ENCODE measurements around the gene CRYGC.
A peak's percentile ranks its signal among the peaks of the same experiment; 100 is the strongest.

CRYGC gene

GRCh38 chr2:208164951-208165755 is 35.5 kb upstream of the CRYGC start:
- no peak for DNase-seq (ENCODE audit: low read depth)
- H3K4me3 ChIP-seq (ENCODE audit: low read length): no peak overlapping the region
- no peak for TF ChIP-seq CTCF (conservative IDR thresholded peaks at IDR 0.05; ENCODE audit: low read depth, low read length)

- TF ChIP-seq CTCF (conservative IDR thresholded peaks at IDR 0.05; ENCODE audit: low read depth, low read length): no peak
- DNase-seq (ENCODE audit: low read depth): no peak
- no peak within 1 kb of the TSS for H3K4me3 ChIP-seq (ENCODE audit: low read length)
These were observed 33.9 kb upstream of the CRYGC start, which contains the start of gene CRYGA for GRCh38 chr2:208163489-208163888. CRYGA (minus strand) TSS chr2:208163589; CDS start chr2:208163556, 33 bp downstream.

- no peak for TF ChIP-seq CTCF (conservative IDR thresholded peaks at IDR 0.05; ENCODE audit: low read depth, low read length)
- no peak overlapping the region for H3K4me3 ChIP-seq (ENCODE audit: low read length)
- DNase-seq (ENCODE audit: low read depth): no peak
These were observed 26.8 kb upstream of the CRYGC start for GRCh38 chr2:208156439-208156838.

- H3K4me3 ChIP-seq (ENCODE audit: low read length): no peak overlapping the region
- no peak for TF ChIP-seq CTCF (conservative IDR thresholded peaks at IDR 0.05; ENCODE audit: low read depth, low read length)
- no peak for DNase-seq (ENCODE audit: low read depth)
These were observed 23.5 kb upstream of the CRYGC start for GRCh38 chr2:208153156-208153555.

- DNase-seq (ENCODE audit: low read depth): no peak
- H3K4me3 ChIP-seq (ENCODE audit: low read length): no peak overlapping the region
- TF ChIP-seq CTCF (conservative IDR thresholded peaks at IDR 0.05; ENCODE audit: low read depth, low read length): no peak
These were observed 21.3 kb upstream of the CRYGC start for GRCh38 chr2:208150956-208151355.

- no peak for TF ChIP-seq CTCF (conservative IDR thresholded peaks at IDR 0.05; ENCODE audit: low read depth, low read length)
- DNase-seq (ENCODE audit: low read depth): no peak
- no peak overlapping the region for H3K4me3 ChIP-seq (ENCODE audit: low read length)
These were observed 20.5 kb upstream of the CRYGC start for GRCh38 chr2:208150094-208150493.

- peak; percentile 52 for TF ChIP-seq CTCF (conservative IDR thresholded peaks at IDR 0.05; ENCODE audit: low read depth, low read length)
- no peak for DNase-seq (ENCODE audit: low read depth)
These were observed 19.2 kb upstream of the CRYGC start for GRCh38 chr2:208148803-208149202.

More at GRCh38 chr2:208148803-208149202, 19.2 kb upstream of the CRYGC start:
- no peak overlapping the region for H3K4me3 ChIP-seq (ENCODE audit: low read length)

Measured in retinal pigment epithelial cell (primary cell).